Thyroid gland (tissue), 4 donors: ENCODE results near the gene FBXO41.

Experiments
- CTCF ChIP-seq, 6 experiments: fragments of 200-600 bp in 3 of 6; fragments of 450-650 bp in 3 of 6; sonication (generic) in 3 of 6; IDR thresholded peaks; one replicate each; pipeline ENCODE4 v1.5.1; 2016 to 2019; ENCODE audit warnings: antibody characterized with exemption in 6 of 6, mild to moderate bottlenecking in 2 of 6, inconsistent platforms in 1 of 6, moderate library complexity in 1 of 6
- POLR2A ChIP-seq, 2 donors: fragments of 450-650 bp; IDR thresholded peaks; one replicate each; pipeline ENCODE4 v1.6.1; 2017; ENCODE audit warnings: antibody characterized with exemption in 2 of 2, mild to moderate bottlenecking in 2 of 2, moderate library complexity in 1 of 2

- no peak for TF ChIP-seq CTCF (IDR thresholded peaks at IDR 0.05)
- TF ChIP-seq POLR2A (IDR thresholded peaks at IDR 0.05), result no peak
Observed at GRCh38 chr2:73264783-73265182, 19.5 kb downstream of the FBXO41 start.
